Melanocyte of skin (primary cell): Measurements from ENCODE around the gene ING2. TPM values are rescaled to one million over a fixed set of nuclear protein-coding genes. Genes with fewer than 3 reads are reported as not detected.

Experiments
- total RNA-seq, 2 donors: library from RNA; depleted of rRNA; stranded (reverse); fragments of >200 nt; gene quantifications; 2 replicates each; pipeline ENCODE4 v1.2.3, GENCODE V29; 2012

ING2 gene, protein sequence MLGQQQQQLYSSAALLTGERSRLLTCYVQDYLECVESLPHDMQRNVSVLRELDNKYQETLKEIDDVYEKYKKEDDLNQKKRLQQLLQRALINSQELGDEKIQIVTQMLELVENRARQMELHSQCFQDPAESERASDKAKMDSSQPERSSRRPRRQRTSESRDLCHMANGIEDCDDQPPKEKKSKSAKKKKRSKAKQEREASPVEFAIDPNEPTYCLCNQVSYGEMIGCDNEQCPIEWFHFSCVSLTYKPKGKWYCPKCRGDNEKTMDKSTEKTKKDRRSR
- 1 to 10 TPM; 3.8 to 6.0 TPM for total RNA-seq

GRCh38 chr4:183504930-183505610 is at the start of gene ING2:
TSS of gene ING2 (plus strand) at chr4:183505058. CDS start at chr4:183505196, 138 bp downstream.

Other genes with a start within 250 kb of the ING2 start
- gene CLDN22, start 184.8 kb upstream of the ING2 start, total RNA-seq: not detected
- not detected for gene CLDN24, start 182.6 kb upstream of the ING2 start, total RNA-seq
- gene CDKN2AIP, start 60.4 kb upstream of the ING2 start, total RNA-seq: 10 to 100 TPM; 10.3 to 17.3 TPM
- 10 to 100 TPM; 14.5 to 20.3 TPM for gene RWDD4, start 154.1 kb downstream of the ING2 start, total RNA-seq
- 10 to 100 TPM; 54.3 to 69.2 TPM for gene TRAPPC11, start 154.2 kb downstream of the ING2 start, total RNA-seq